Ovary (tissue), 3 donors: Measurements from ENCODE around the gene CALY.

Experiments
- POLR2A ChIP-seq: fragments of 450-650 bp; IDR thresholded peaks from one replicate; pipeline ENCODE4 v1.6.1; 2017; ENCODE audit warnings: antibody characterized with exemption, mild to moderate bottlenecking, moderate library complexity
- TF ChIP-seq, protein P1 (sequence below), 3 donors: fragments of 450-650 bp in 2 of 3; fragments of 200-600 bp in 1 of 3; IDR thresholded peaks; one replicate each; pipeline versions ENCODE4 v1.5.1 to v1.8.0; 2016 to 2022; ENCODE audit warnings: antibody characterized with exemption in 3 of 3, mild to moderate bottlenecking in 1 of 3
- donor health status: DM: no; HTN: no; CAD: no.

DNA sequence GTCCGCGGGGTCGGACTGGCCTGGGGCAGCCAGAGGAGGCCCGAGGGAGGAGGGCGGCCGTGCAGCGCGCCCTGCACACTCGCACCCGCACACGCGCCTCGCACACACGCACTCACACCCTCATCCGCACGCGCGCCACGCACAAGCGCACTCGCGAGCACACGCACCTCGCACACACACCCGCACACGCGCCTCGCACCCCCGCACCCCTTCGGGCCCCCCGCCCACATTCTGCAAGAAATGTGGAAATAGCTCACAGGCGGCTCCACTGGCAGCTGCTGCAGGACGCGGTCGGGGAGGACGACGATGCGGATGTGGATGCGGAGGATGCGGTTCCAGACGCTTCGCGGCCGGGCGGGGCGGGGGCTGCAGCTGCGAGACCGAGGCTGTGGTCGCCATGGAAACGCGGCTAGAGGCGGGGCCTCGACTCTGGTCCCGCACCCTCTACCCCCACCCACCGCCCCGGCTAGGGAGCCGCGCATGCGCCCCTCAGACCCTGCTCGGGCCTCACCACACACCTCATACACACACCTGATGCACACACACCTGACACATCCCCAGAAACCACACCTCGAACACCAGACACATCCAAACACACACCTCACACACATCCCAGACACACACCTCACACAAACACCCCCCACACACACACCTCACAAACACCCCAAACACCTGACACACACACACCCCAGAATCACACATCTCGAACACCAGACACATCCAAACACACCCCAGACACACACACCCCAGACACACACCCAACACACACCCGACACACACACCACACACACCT lies at the start of gene CALY:
- TF ChIP-seq, protein P1, sequence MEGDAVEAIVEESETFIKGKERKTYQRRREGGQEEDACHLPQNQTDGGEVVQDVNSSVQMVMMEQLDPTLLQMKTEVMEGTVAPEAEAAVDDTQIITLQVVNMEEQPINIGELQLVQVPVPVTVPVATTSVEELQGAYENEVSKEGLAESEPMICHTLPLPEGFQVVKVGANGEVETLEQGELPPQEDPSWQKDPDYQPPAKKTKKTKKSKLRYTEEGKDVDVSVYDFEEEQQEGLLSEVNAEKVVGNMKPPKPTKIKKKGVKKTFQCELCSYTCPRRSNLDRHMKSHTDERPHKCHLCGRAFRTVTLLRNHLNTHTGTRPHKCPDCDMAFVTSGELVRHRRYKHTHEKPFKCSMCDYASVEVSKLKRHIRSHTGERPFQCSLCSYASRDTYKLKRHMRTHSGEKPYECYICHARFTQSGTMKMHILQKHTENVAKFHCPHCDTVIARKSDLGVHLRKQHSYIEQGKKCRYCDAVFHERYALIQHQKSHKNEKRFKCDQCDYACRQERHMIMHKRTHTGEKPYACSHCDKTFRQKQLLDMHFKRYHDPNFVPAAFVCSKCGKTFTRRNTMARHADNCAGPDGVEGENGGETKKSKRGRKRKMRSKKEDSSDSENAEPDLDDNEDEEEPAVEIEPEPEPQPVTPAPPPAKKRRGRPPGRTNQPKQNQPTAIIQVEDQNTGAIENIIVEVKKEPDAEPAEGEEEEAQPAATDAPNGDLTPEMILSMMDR (IDR thresholded peaks at IDR 0.05), result no peak
- no peak for TF ChIP-seq POLR2A
